Common myeloid progenitor, CD34-positive (primary cell): ENCODE data around the gene PCTP.

Source experiments
- CTCF ChIA-PET: fragments of 350-600 bp; sonication (Branson Sonifier 250); formaldehyde crosslinking; loops from one replicate; lab custom pipeline; 2021; ENCODE audit warnings: antibody characterized with exemption; lab: Charles Lee
- POLR2A ChIA-PET: fragments of 350-600 bp; sonication (Branson Sonifier 250); formaldehyde crosslinking; loops from one replicate; lab custom pipeline; 2021; ENCODE audit warnings: antibody characterized with exemption; lab: Charles Lee
- DNase-seq, 3 donors: peaks; one replicate each; pipeline versions ENCODE4 v3.0.0 to v3.0.0-alpha.2; 2013
- H3K27ac ChIP-seq, 2 experiments: 1 replicate in 1 of 2; 2 replicates in 1 of 2; pipeline ENCODE4 v1.7.0; 2013; ENCODE audit warnings: inconsistent platforms in 2 of 2, low read length in 2 of 2, mild to moderate bottlenecking in 2 of 2, low read depth in 1 of 2, moderate library complexity in 1 of 2; ENCODE audit not compliant: severe bottlenecking in 2 of 2, insufficient read depth in 1 of 2, poor library complexity in 1 of 2
- H3K27me3 ChIP-seq, 5 experiments: replicated peaks in 2 of 5; 1 replicate in 3 of 5; 2 replicates in 2 of 5; pipeline versions ENCODE4 v1.6.1 to v1.7.0; 2013; ENCODE audit warnings: low read length in 4 of 5, mild to moderate bottlenecking in 2 of 5, moderate library complexity in 2 of 5, inconsistent platforms in 1 of 5; ENCODE audit not compliant: insufficient read depth in 5 of 5, control insufficient read depth in 4 of 5
- H3K36me3 ChIP-seq, 4 experiments: 1 replicate in 2 of 4; 2 replicates in 2 of 4; pipeline versions ENCODE4 v1.6.1 to v1.7.0; 2013; ENCODE audit warnings: low read length in 3 of 4, control low read depth in 1 of 4, mild to moderate bottlenecking in 1 of 4; ENCODE audit not compliant: control insufficient read depth in 4 of 4, insufficient read depth in 4 of 4
- H3K4me1 ChIP-seq, 4 experiments: 1 replicate in 3 of 4; 2 replicates in 1 of 4; pipeline versions ENCODE4 v1.6.1 to v1.7.1; 2013; ENCODE audit warnings: low read length in 3 of 4, mild to moderate bottlenecking in 3 of 4, control low read depth in 1 of 4, inconsistent platforms in 1 of 4, moderate library complexity in 1 of 4; ENCODE audit not compliant: control insufficient read depth in 4 of 4, insufficient read depth in 4 of 4; ENCODE audit errors: control extremely low read depth in 1 of 4
- H3K4me3 ChIP-seq, 7 experiments: 1 replicate in 4 of 7; 2 replicates in 3 of 7; pipeline versions ENCODE4 v1.5.1 to v1.7.0; 2013; ENCODE audit warnings: mild to moderate bottlenecking in 7 of 7, low read length in 6 of 7, moderate library complexity in 6 of 7, inconsistent platforms in 2 of 7, low read depth in 2 of 7, control low read depth in 1 of 7; ENCODE audit not compliant: insufficient read depth in 4 of 7, control insufficient read depth in 1 of 7; ENCODE audit errors: extremely low read depth in 1 of 7
- H3K9me3 ChIP-seq, 5 experiments: 1 replicate in 4 of 5; 2 replicates in 1 of 5; pipeline versions ENCODE4 v1.6.1 to v1.7.1; 2013; ENCODE audit warnings: low read length in 4 of 5, mild to moderate bottlenecking in 2 of 5, inconsistent platforms in 1 of 5, low read depth in 1 of 5, moderate library complexity in 1 of 5; ENCODE audit not compliant: control insufficient read depth in 4 of 5, insufficient read depth in 2 of 5; ENCODE audit errors: control extremely low read depth in 1 of 5
- WGBS: methylation state at CpG from one replicate; pipeline ENCODE4 v1.1.5; 2013; ENCODE audit not compliant: insufficient coverage; 5-methylcytosine and 5-hydroxymethylcytosine counted together

PCTP gene

DNA sequence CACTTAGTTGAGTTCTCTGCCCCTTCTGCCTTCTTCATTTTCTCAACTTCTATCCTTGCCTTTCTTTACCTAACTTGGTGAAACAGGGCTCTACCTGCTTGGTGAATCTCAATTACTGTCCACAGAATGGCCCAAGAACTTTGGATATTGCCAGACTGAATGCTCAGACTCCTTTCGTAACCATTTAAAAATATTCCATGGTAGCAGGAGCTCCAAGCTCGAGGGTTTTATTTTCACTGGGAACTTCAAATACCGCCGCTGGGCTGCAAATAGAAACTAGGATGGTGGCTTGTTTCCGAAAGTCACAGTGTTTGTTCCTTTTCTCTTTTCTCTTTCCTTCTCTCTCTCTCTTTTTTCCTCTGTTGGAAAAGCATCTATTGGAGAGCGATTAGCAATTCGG is 41.4 kb upstream of the PCTP start:
- H3K27ac ChIP-seq = no peak overlapping the region
- ChIA-PET POLR2A (no interaction called here), CTCF (no interaction called here)
- no peaks in the 10 kb centered on the region for H3K9me3 ChIP-seq
- no peak overlapping the region for H3K4me3 ChIP-seq
- no peaks in the 10 kb centered on the region for H3K36me3 ChIP-seq
- peaks cover 0 to 7% (median 2%) of the 10 kb centered on the region in 4 experiments for H3K4me1 ChIP-seq
- H3K27me3 ChIP-seq = no peaks in the 10 kb centered on the region
- DNase-seq = no peak
- WGBS = 94% methylated on average over 5 of the region's 7 CpGs

DNA sequence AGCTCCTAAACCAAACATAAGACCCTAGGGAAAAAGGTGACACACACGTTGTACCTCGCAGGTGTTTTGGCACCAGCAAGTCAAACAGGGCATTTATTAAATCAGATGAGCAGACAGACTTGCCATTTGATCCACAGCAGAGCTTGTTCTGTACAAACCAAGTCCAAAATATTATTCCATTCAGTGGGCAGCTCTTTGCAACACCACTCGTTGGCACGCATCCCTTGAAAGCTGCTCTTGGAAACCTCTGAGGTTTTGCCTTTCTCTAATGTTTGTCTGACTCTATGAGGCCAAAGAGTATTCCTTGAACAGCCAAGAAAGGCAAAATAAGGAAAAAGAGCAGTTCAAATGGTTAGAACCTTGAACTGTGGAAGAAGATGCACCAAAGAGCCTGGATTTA is 40.9 kb upstream of the PCTP start:
- POLR2A ChIA-PET = no interaction called here
- CTCF ChIA-PET = no interaction called here
- WGBS = 92% methylated on average over 4 of the region's 4 CpGs
- Histone ChIP-seq H3K27ac (no peak overlapping the region), H3K4me3 (no peak overlapping the region), H3K4me1 (peaks cover 0 to 7% (median 2%) of the 10 kb centered on the region in 4 experiments), H3K27me3 (no peaks in the 10 kb centered on the region), H3K9me3 (no peaks in the 10 kb centered on the region), H3K36me3 (no peaks in the 10 kb centered on the region)
- no peak for DNase-seq

DNA sequence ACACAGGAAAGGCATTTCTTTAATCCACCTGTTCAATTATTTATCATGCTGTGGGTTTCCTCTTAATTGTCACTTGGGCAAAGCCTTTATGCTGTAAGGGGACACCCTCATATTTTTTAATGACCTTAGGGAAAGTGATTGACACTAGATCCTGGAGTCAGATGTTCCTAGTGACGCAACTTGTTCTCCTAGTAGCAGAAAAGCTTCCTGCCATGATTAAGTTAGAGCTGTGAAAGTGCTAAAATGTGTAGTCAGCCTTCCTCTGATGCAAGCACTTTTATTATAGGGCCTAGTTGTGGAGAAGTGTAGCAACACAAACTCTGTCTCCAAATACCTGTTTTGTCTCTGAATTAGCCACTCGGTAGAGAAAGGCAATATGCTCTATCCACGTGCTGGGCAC is 40.4 kb upstream of the PCTP start:
- ChIA-PET POLR2A (no interaction called here), CTCF (no interaction called here)
- H3K27me3 ChIP-seq = no peaks in the 10 kb centered on the region
- WGBS = 53% methylated on average over 2 of the region's 3 CpGs
- DNase-seq = no peak
- H3K4me3 ChIP-seq = peak overlapping the region in 1 of 7 experiments; percentile 2
- no peak overlapping the region for H3K27ac ChIP-seq
- no peaks in the 10 kb centered on the region for H3K9me3 ChIP-seq
- H3K36me3 ChIP-seq = no peaks in the 10 kb centered on the region
- H3K4me1 ChIP-seq = peaks cover 0 to 7% (median 2%) of the 10 kb centered on the region in 4 experiments

DNA sequence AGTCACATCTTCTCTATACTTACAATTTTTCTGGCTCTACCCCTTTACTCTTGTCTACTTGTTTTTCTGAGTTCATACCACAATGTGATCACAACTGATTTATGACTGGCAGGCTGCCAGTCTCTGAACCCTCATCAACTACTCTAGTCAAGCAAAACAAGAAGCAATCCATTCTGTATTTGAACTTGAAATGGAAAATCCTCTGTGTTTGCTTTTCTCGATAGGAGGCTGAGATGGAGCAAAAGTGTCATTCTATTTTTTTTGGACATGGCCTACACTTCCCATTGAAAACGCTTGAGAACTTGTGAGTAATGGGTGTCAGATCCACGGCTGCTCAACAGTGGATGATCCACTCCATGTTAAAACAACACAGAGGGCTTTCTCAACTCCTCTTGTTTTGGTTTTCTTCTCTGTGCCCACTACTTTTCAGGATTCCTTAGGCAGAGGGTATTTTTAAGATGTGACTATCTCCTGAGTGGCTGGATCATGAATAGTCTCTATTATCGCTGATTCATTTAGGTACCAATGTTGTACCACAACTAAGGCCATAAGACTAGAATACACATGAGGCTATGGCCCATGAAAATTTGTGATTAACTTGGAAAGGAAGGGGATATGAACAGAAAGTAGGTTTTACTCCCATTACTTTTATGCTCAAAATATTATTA is 39.9 kb upstream of the PCTP start:
- no peaks in the 10 kb centered on the region for H3K9me3 ChIP-seq
- ChIA-PET CTCF (no interaction called here), POLR2A (no interaction called here)
- DNase-seq = peak in 2 of 3 donors; percentile 27 to 33
- peaks cover 0 to 7% (median 2%) of the 10 kb centered on the region in 4 experiments for H3K4me1 ChIP-seq
- H3K27ac ChIP-seq = no peak overlapping the region
- 67% methylated on average over 1 of the region's 4 CpGs for WGBS
- no peak overlapping the region for H3K4me3 ChIP-seq
- no peaks in the 10 kb centered on the region for H3K27me3 ChIP-seq
- H3K36me3 ChIP-seq = no peaks in the 10 kb centered on the region

DNA sequence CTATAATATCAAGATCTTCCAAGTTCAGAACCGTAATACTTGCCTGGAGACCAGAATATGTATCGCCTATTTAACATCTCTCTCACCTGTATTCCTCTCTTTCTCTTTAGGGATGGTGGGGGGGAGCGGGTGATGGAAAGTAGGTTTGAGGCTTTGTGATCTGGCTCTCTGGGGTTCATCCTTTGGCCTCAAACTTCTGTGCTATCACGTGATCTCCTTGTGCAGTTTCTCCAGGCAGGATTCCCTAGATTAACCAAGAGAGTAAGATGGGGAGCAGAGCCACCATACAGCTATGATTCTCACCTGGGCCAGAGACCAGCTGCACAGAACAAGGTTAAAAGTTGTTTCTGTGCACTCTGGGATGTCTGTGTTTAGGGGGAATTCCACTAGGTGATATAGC is 33.4 kb upstream of the PCTP start:
- Histone ChIP-seq H3K9me3 (no peaks in the 10 kb centered on the region), H3K4me1 (no peaks in the 10 kb centered on the region), H3K27me3 (peaks cover 0 to 5% (median under 1%) of the 10 kb centered on the region in 5 experiments), H3K4me3 (no peak overlapping the region), H3K27ac (no peak overlapping the region), H3K36me3 (no peaks in the 10 kb centered on the region)
- no peak for DNase-seq
- CTCF ChIA-PET = interaction anchor here (0.8 to 4.1 kb wide), 16 partner anchors 9 to 193 kb away, joined by 3 to 17 read pairs (median 7); no protein-coding TSS in a partner anchor
- 86% methylated on average over 1 of the region's 4 CpGs for WGBS
- POLR2A ChIA-PET = no interaction called here

DNA sequence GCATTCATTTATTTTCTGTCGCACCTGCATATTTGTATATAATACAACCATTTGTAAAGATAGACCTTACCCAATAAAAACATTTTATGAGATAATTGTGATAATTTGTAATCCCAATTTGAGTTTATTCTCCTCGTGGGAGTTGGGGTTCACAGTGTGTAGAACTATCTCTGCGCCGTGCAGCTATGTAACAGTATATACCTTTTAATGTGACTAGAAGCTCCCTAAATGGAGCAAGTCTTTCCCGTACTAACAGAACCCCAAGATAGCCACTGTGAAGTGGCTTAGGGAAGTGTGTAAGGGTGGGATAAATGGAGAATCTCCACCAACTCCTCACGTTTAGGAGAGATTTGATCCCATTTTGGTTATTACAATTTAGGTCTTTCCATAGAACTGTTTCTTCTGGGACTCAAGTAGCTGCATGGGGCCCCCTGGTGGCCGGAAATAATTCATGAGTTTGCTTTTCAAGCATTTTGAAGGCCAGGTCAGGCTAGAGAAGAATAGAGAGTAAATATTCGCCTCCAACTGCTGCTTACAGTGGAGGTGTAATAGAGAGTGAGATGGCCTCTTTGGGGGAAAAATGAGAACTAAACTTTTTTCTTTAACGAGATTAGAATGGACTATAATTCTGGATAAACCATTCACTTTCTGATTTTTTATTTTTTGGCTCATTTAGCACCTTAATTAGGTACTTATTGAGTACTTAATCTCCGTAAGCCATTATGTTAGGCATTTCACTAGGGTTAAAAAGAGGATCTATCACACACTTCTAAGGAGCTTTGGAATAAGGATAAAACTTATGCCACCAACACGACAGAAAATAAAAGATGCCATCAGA is 32.7 kb upstream of the PCTP start:
- no peak overlapping the region for H3K27ac ChIP-seq
- DNase-seq = peak; percentile 61 to 82 (median 75)
- H3K4me3 ChIP-seq = no peak overlapping the region
- no peaks in the 10 kb centered on the region for H3K36me3 ChIP-seq
- H3K9me3 ChIP-seq = no peaks in the 10 kb centered on the region
- no peaks in the 10 kb centered on the region for H3K4me1 ChIP-seq
- 39% methylated on average over 4 of the region's 11 CpGs for WGBS
- H3K27me3 ChIP-seq = peaks cover 0 to 7% (median 4%) of the 10 kb centered on the region in 5 experiments
- ChIA-PET POLR2A (interaction anchor here (0.5 kb wide), 1 partner anchor 1194 kb away, joined by 9 read pairs; no protein-coding TSS in a partner anchor), CTCF (interaction anchor here (0.8 to 4.1 kb wide), 19 partner anchors 10 to 193 kb away, joined by 3 to 17 read pairs (median 5); partner anchors contain the start of gene PCTP)
